HepG2 (cell line): ENCODE data around the gene ELMOD3. TPM values are rescaled to one million over a fixed set of nuclear protein-coding genes. Genes with fewer than 3 reads are reported as not detected.

ENCODE experiments used
- ARNT2 ChIP-seq: sonication (generic); formaldehyde crosslinking; IDR thresholded peaks from 2 replicates; pipeline ENCODE4 v1.8.0; 2022; ENCODE audit warnings: mild to moderate bottlenecking, low read depth, missing genetic modification reagents, moderate library complexity
- CEBPB ChIP-seq: IDR thresholded peaks from 2 replicates; pipeline ENCODE4 v1.6.1; 2011; ENCODE audit warnings: low read depth, low read length, improper control_type of control experiment, borderline replicate concordance
- FOXA1 ChIP-seq, 2 experiments: fragments of 450-650 bp in 1 of 2; sonication (generic) in 1 of 2; formaldehyde crosslinking in 1 of 2; IDR thresholded peaks; 2 replicates each; pipeline versions ENCODE4 v1.4.0 to v1.6.1; 2016 to 2020; ENCODE audit warnings: missing genetic modification reagents in 1 of 2
- FOXJ3 ChIP-seq: sonication (generic); formaldehyde crosslinking; IDR thresholded peaks from 2 replicates; pipeline ENCODE4 v1.4.0; 2020; ENCODE audit warnings: missing genetic modification reagents, mild to moderate bottlenecking, borderline replicate concordance
- HOXA9 ChIP-seq: sonication (generic); formaldehyde crosslinking; IDR thresholded peaks from 2 replicates; pipeline ENCODE4 v1.8.1; 2022; ENCODE audit warnings: missing genetic modification reagents, mild to moderate bottlenecking, moderate library complexity, borderline replicate concordance
- RARA ChIP-seq: IDR thresholded peaks from 2 replicates; pipeline ENCODE4 v1.6.1; 2016; ENCODE audit warnings: missing genetic modification reagents, missing compliant biosample characterization
- TARDBP ChIP-seq: sonication (generic); formaldehyde crosslinking; IDR thresholded peaks from 2 replicates; pipeline ENCODE4 v1.8.0; 2022; ENCODE audit warnings: mild to moderate bottlenecking, missing genetic modification reagents
- ZMAT5 ChIP-seq: sonication (generic); formaldehyde crosslinking; IDR thresholded peaks from 2 replicates; pipeline ENCODE4 v1.5.0; 2020; ENCODE audit warnings: mild to moderate bottlenecking, low read depth, missing genetic modification reagents, borderline replicate concordance
- ZMYM4 ChIP-seq: sonication (generic); formaldehyde crosslinking; IDR thresholded peaks from 2 replicates; pipeline ENCODE4 v1.8.1; 2023; ENCODE audit warnings: mild to moderate bottlenecking, missing genetic modification reagents
- ZNF343 ChIP-seq: sonication (generic); formaldehyde crosslinking; IDR thresholded peaks from 2 replicates; pipeline ENCODE4 v1.4.0; 2020; ENCODE audit warnings: mild to moderate bottlenecking, missing genetic modification reagents
- polyA plus RNA-seq, 8 experiments: library from polyadenylated mRNA; depleted of rRNA in 3 of 8; stranded (reverse) in 7 of 8; unstranded in 1 of 8; fragments of >200 nt; fragmentation: Illumina TruSeq in 4 of 8; extraction: Trizol in 4 of 8; gene quantifications; 2 replicates each; pipeline versions ENCODE4 v1.2.1 to v1.2.3, GENCODE V29; 2011 to 2016; ENCODE audit warnings: low read depth in 4 of 8, missing spikeins in 1 of 8, mixed read lengths in 1 of 8; ENCODE audit not compliant: insufficient read depth in 1 of 8
- total RNA-seq, 5 experiments: library from RNA; depleted of rRNA; stranded (reverse); fragments of >200 nt; fragmentation: Illumina TruSeq; extraction: Trizol; gene quantifications; 2 replicates each; pipeline ENCODE4 v1.2.3, GENCODE V29; 2016; ENCODE audit warnings: low read depth in 1 of 5
- TF ChIP-seq, protein P1 (sequence below): sonication (generic); formaldehyde crosslinking; IDR thresholded peaks from 2 replicates; pipeline ENCODE4 v1.5.1; 2020; ENCODE audit warnings: mild to moderate bottlenecking, missing genetic modification reagents, moderate library complexity
- TF ChIP-seq, protein P2 (sequence below): sonication (generic); formaldehyde crosslinking; IDR thresholded peaks from 2 replicates; pipeline ENCODE4 v1.5.0; 2020; ENCODE audit warnings: missing genetic modification reagents

The ELMOD3 gene
- total and polyA plus RNA-seq, 2 of the 13 experiments (the other 11 are each of a cell fraction or from before 2014, with no cell fraction given), result 13.3 to 19.5 TPM

DNA sequence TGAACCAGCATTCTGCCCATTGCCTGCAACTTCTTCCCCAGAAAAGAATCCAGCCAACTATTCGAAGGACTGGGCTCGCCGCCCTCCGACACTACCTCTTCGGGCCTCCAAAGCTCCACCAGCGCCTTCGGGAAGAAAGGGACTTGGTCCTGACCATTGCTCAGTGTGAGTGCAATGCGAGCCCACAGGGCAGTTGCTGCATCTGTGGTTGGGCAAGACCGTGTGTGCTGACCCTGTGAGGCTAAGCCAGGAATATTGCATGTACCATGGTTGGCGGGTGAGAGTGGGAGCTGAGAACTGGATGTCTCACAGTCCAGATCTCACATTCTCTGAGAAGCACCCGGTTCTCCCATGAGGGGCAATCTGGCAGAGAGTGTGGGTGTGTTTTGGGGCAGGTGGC, 16.5 kb downstream of the ELMOD3 start (continued):
- TF ChIP-seq, protein P1, sequence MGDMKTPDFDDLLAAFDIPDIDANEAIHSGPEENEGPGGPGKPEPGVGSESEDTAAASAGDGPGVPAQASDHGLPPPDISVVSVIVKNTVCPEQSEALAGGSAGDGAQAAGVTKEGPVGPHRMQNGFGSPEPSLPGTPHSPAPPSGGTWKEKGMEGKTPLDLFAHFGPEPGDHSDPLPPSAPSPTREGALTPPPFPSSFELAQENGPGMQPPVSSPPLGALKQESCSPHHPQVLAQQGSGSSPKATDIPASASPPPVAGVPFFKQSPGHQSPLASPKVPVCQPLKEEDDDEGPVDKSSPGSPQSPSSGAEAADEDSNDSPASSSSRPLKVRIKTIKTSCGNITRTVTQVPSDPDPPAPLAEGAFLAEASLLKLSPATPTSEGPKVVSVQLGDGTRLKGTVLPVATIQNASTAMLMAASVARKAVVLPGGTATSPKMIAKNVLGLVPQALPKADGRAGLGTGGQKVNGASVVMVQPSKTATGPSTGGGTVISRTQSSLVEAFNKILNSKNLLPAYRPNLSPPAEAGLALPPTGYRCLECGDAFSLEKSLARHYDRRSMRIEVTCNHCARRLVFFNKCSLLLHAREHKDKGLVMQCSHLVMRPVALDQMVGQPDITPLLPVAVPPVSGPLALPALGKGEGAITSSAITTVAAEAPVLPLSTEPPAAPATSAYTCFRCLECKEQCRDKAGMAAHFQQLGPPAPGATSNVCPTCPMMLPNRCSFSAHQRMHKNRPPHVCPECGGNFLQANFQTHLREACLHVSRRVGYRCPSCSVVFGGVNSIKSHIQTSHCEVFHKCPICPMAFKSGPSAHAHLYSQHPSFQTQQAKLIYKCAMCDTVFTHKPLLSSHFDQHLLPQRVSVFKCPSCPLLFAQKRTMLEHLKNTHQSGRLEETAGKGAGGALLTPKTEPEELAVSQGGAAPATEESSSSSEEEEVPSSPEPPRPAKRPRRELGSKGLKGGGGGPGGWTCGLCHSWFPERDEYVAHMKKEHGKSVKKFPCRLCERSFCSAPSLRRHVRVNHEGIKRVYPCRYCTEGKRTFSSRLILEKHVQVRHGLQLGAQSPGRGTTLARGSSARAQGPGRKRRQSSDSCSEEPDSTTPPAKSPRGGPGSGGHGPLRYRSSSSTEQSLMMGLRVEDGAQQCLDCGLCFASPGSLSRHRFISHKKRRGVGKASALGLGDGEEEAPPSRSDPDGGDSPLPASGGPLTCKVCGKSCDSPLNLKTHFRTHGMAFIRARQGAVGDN (CRISPR knock-in tag), result peak; percentile 39; the same call in 1 of the 2 replicates
- TF ChIP-seq FOXJ3 (CRISPR knock-in tag) (no peak), ZMAT5 (CRISPR knock-in tag) (no peak), CEBPB (peak; percentile 47; the same call in 1 of the 2 replicates), FOXA1 (IDR thresholded peaks at IDR 0.05) (no peak), FOXA1 (CRISPR knock-in tag; IDR thresholded peaks at IDR 0.05) (no peak), HOXA9 (CRISPR knock-in tag) (no peak), TARDBP (CRISPR knock-in tag) (no peak), RARA (CRISPR knock-in tag) (no peak), ZMYM4 (CRISPR knock-in tag) (no peak), ZNF343 (CRISPR knock-in tag) (no peak), ARNT2 (CRISPR knock-in tag) (no peak)
- TF ChIP-seq, protein P2, sequence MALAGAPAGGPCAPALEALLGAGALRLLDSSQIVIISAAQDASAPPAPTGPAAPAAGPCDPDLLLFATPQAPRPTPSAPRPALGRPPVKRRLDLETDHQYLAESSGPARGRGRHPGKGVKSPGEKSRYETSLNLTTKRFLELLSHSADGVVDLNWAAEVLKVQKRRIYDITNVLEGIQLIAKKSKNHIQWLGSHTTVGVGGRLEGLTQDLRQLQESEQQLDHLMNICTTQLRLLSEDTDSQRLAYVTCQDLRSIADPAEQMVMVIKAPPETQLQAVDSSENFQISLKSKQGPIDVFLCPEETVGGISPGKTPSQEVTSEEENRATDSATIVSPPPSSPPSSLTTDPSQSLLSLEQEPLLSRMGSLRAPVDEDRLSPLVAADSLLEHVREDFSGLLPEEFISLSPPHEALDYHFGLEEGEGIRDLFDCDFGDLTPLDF (CRISPR knock-in tag), result no peak
- TF ChIP-seq, all 625 proteins: peak for 4
